CD4-positive, alpha-beta T cell (primary cell): ENCODE measurements around the gene EXOC6. TPM values are rescaled to one million over a fixed set of nuclear protein-coding genes. Genes with fewer than 3 reads are reported as not detected.

ENCODE experiments used
- ATAC-seq: fragments of 200-7000 bp; cut with Tn5 transposase; one replicate; pipeline ENCODE4 v1.10.0; 2022; ENCODE audit warnings: mild to moderate bottlenecking; ENCODE audit not compliant: poor library complexity
- CTCF ChIA-PET: fragments of 350-600 bp; sonication (Branson Sonifier 250); formaldehyde crosslinking; loops from one replicate; lab custom pipeline; 2021; ENCODE audit warnings: antibody characterized with exemption, inconsistent platforms; lab: Charles Lee
- POLR2A ChIA-PET: fragments of 350-600 bp; sonication (Branson Sonifier 250); formaldehyde crosslinking; loops from one replicate; lab custom pipeline; 2021; ENCODE audit warnings: antibody characterized with exemption, inconsistent platforms; lab: Charles Lee
- DNase-seq, 14 experiments: peaks; one replicate each; pipeline ENCODE4 v3.0.0-alpha.2; 2013 to 2020; ENCODE audit warnings: mixed read lengths in 2 of 14
- H3K27ac ChIP-seq, 2 donors: one replicate each; pipeline versions ENCODE4 v1.5.1 to v1.7.0; 2013; ENCODE audit warnings: low read length in 2 of 2, low read depth in 1 of 2, mild to moderate bottlenecking in 1 of 2
- H3K27me3 ChIP-seq, 2 experiments: 1 replicate in 1 of 2; 2 replicates in 1 of 2; pipeline versions ENCODE4 v1.6.1 to v1.7.0; 2013; ENCODE audit warnings: low read length in 2 of 2, control low read depth in 1 of 2, mild to moderate bottlenecking in 1 of 2, moderate library complexity in 1 of 2; ENCODE audit not compliant: insufficient read depth in 2 of 2, control insufficient read depth in 1 of 2
- H3K36me3 ChIP-seq: one replicate; pipeline ENCODE4 v1.6.1; 2013; ENCODE audit warnings: low read length, control low read depth; ENCODE audit not compliant: insufficient read depth
- H3K4me1 ChIP-seq: one replicate; pipeline ENCODE4 v1.6.1; 2013; ENCODE audit warnings: low read length, control low read depth; ENCODE audit not compliant: insufficient read depth
- H3K4me3 ChIP-seq: one replicate; pipeline ENCODE4 v1.5.1; 2013; ENCODE audit warnings: mild to moderate bottlenecking, low read length, moderate library complexity
- H3K9me3 ChIP-seq, 2 experiments: 1 replicate in 1 of 2; 2 replicates in 1 of 2; pipeline versions ENCODE4 v1.6.1 to v1.7.0; 2013; ENCODE audit warnings: low read length in 2 of 2, mild to moderate bottlenecking in 2 of 2, control low read depth in 1 of 2, moderate library complexity in 1 of 2; ENCODE audit not compliant: control insufficient read depth in 1 of 2, insufficient read depth in 1 of 2
- H3K27ac Mint-ChIP-seq: one replicate; pipeline ENCODE4 v1.8.0; 2020; ENCODE audit warnings: mixed read lengths
- H3K27me3 Mint-ChIP-seq: one replicate; pipeline ENCODE4 v1.8.0; 2021; ENCODE audit warnings: mixed read lengths
- H3K36me3 Mint-ChIP-seq: one replicate; pipeline ENCODE4 v1.8.0; 2021; ENCODE audit warnings: low read depth, mixed read lengths
- H3K4me1 Mint-ChIP-seq: one replicate; pipeline ENCODE4 v1.8.0; 2021; ENCODE audit warnings: low read depth, mixed read lengths
- H3K4me3 Mint-ChIP-seq: one replicate; pipeline ENCODE4 v1.8.0; 2020; ENCODE audit warnings: mild to moderate bottlenecking, mixed read lengths
- H3K9me3 Mint-ChIP-seq: one replicate; pipeline ENCODE4 v1.8.0; 2020; ENCODE audit warnings: mixed read lengths
- CTCF ChIP-seq: fragments of 200-600 bp; IDR thresholded peaks from one replicate; pipeline ENCODE4 v1.8.0; 2022; ENCODE audit warnings: antibody characterized with exemption, mild to moderate bottlenecking
- intact Hi-C, 2 experiments: fragments of 100-400 bp; cut with DNase I in 1 of 2; cut with micrococcal nuclease in 1 of 2; formaldehyde crosslinking; loops; one replicate each; pipeline versions ENCODE4 v1.15.1 to v1.9.0; 2023 to 2025; cut with DNase I, micrococcal nuclease
- total RNA-seq, 174 experiments: library from RNA in 2 of 174; stranded (reverse) in 2 of 174; gene quantifications; one replicate each; pipeline ENCODE4 v1.2.3 and lab custom pipeline; 2021 to 2026

EXOC6 gene
- total RNA-seq, 2 experiments from 2014 or later = 6.6 to 7.4 TPM

GRCh38 chr10:92814790-92815189 is 33.5 kb upstream of the EXOC6 start:
- intact Hi-C loops = no loop called here
- DNase-seq = no peak
- H3K9me3 ChIP-seq = no peaks in the 10 kb centered on the region
- H3K27ac ChIP-seq = no peak overlapping the region
- POLR2A ChIA-PET = no interaction called here
- no peaks in the 10 kb centered on the region for H3K4me1 ChIP-seq
- H3K4me3 Mint-ChIP-seq = no peak overlapping the region
- H3K4me1 Mint-ChIP-seq = no peaks in the 10 kb centered on the region
- peaks cover 11% of the 10 kb centered on the region for H3K27me3 Mint-ChIP-seq
- H3K27me3 ChIP-seq = peaks cover 0 to 5% of the 10 kb centered on the region in 2 experiments
- H3K27ac Mint-ChIP-seq = no peak overlapping the region
- H3K36me3 ChIP-seq = no peaks in the 10 kb centered on the region
- CTCF ChIA-PET = no interaction called here
- no peak for TF ChIP-seq CTCF
- ATAC-seq = no peak
- no peaks in the 10 kb centered on the region for H3K9me3 Mint-ChIP-seq
- no peaks in the 10 kb centered on the region for H3K36me3 Mint-ChIP-seq
- no peak overlapping the region for H3K4me3 ChIP-seq

- Histone ChIP-seq H3K4me3 (no peak overlapping the region), H3K36me3 (no peaks in the 10 kb centered on the region), H3K4me1 (no peaks in the 10 kb centered on the region), H3K27me3 (peaks cover 0 to 5% of the 10 kb centered on the region in 2 experiments), H3K27ac (no peak overlapping the region), H3K9me3 (no peaks in the 10 kb centered on the region)
- H3K4me3 Mint-ChIP-seq = no peak overlapping the region
- DNase-seq (no peak), ATAC-seq (no peak)
- ChIA-PET CTCF (no interaction called here), POLR2A (no interaction called here)
- intact Hi-C loops = no loop called here
- no peaks in the 10 kb centered on the region for H3K36me3 Mint-ChIP-seq
- no peak overlapping the region for H3K27ac Mint-ChIP-seq
- H3K4me1 Mint-ChIP-seq = no peaks in the 10 kb centered on the region
- H3K9me3 Mint-ChIP-seq = no peaks in the 10 kb centered on the region
- TF ChIP-seq CTCF = no peak
- peaks cover 9% of the 10 kb centered on the region for H3K27me3 Mint-ChIP-seq
Observed at GRCh38 chr10:92816091-92816531, 32.2 kb upstream of the EXOC6 start.

GRCh38 chr10:92822060-92822634 is 26.2 kb upstream of the EXOC6 start:
- Mint-ChIP-seq H3K9me3 (no peaks in the 10 kb centered on the region), H3K27ac (no peak overlapping the region), H3K27me3 (peaks cover under 1% of the 10 kb centered on the region), H3K36me3 (no peaks in the 10 kb centered on the region), H3K4me1 (peaks cover 8% of the 10 kb centered on the region), H3K4me3 (no peak overlapping the region)
- CTCF ChIA-PET = interaction anchor here (0.6 kb wide), 1 partner anchor 241 kb away, joined by 3 read pairs; no protein-coding TSS in a partner anchor
- POLR2A ChIA-PET = interaction anchor here (0.5 kb wide), 1 partner anchor 1056 kb away, joined by 4 read pairs; no protein-coding TSS in a partner anchor
- no peak overlapping the region for H3K27ac ChIP-seq
- ATAC-seq = no peak
- H3K36me3 ChIP-seq = no peaks in the 10 kb centered on the region
- peaks cover 2% of the 10 kb centered on the region for H3K4me1 ChIP-seq
- H3K27me3 ChIP-seq = no peaks in the 10 kb centered on the region
- peaks cover 0 to 3% of the 10 kb centered on the region in 2 experiments for H3K9me3 ChIP-seq
- no peak overlapping the region for H3K4me3 ChIP-seq
- intact Hi-C loops = no loop called here
- DNase-seq = peak in 2 of 14 experiments; percentile 27 to 40
- TF ChIP-seq CTCF = no peak
